ENCODE results near the gene CDC42BPG.

The CDC42BPG gene

DNA sequence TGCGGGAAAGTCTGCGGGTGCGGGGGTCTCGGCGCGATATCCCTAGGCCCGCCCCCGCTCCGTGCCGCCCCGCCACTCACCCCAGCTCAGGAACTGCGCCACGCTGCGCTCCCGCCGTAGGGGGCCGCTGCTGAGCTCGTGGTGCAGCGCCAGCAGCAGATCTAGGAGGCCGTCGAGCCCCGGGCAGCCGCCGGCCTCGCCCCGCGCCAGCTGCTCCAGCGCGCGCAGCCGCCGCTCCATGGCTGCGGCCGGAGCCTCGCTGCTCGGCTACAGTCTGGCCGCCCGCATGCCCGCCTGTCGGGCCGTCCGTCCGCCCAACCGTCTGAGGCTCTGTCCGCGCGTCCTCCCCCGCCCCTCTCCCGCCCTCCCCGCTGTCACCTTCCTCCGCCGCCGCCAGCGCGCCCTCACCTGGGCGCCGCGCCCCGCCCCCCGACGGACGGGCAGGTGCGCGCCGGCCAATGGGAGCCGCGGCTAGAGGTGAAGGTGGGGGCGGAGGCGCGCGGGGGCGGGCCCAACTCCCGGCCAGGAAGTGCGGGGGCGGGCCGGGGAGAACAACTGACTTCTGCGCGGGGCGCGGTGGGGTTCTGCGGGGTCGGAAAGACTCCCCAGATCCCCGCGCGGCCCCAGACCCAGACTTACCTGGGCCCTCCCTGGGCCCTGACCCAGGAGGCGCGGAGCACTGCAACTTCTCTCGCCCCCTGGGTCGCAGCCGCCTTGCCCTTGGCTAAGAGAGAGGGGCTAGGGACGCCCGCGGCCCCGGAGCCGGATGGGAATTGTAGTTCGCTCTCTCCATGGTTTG is at the start of gene CDC42BPG:
TSS of gene CDC42BPG (minus strand) at position 324 of the 799 bp plus-strand sequence. CDS start at position 240, 84 bp downstream.
- peak; percentile 79 for DNase-seq

DNA sequence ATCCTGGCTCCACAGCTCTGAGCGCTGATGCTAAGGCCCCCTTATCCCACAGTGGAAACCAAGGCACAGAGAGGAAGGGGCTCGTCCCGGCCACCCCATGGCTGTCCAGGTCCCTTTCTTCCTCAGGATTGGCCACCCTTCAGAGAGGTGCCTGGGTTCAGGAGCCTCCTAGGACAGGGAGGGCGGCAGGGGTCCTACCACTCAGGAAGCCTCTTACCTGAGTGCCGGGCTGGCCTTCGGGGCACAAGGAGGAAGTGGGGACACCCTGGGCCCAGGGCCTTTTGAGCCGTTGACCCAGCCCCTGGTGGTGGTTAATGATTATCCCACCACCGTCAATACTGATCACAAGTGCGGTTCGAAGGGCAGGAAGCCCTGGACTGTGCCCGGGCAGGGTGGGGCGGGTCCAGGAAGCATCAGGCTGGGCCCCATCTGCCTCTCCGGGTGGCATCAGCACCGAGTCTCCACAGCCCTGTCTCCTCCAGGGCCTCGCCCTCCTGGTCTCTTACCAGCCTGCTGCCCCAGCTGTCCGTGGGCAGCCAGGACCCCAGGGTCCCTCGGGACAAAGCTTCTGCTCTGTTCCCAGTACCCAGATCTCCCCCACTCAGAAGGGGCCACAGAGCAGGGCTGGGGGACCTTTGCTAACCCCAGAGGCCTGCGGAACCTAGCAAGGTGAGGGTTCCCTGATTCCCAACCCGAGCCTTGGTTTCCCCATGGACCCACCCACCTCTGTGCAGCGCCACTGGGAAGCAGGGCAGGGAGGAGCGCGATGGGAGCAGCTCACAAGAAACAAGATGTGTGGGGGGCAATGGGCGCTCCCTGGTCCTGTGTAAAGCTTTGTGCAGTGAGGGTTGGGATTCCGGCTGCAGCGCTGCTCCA is 49.0 kb upstream of the CDC42BPG start:
- DNase-seq = no peak

DNA sequence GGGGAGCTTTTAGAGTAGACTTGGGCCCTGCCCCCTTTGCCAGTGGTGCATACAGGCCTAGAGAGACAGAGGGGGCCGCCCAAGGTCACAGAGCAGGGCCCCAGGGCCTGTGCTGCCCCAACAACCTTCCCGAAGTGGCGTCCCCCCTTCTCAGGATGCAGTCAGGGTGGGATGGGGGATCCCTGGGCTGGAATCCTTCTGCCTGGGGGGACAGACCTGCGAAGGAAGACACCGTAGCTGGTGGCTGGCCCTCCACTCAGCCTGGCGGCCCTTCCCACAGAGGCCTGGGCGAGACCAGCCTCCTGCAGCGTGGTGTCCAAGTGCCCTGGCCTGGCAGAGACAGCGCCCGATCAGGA is 48.4 kb upstream of the CDC42BPG start:
- DNase-seq = no peak

DNA sequence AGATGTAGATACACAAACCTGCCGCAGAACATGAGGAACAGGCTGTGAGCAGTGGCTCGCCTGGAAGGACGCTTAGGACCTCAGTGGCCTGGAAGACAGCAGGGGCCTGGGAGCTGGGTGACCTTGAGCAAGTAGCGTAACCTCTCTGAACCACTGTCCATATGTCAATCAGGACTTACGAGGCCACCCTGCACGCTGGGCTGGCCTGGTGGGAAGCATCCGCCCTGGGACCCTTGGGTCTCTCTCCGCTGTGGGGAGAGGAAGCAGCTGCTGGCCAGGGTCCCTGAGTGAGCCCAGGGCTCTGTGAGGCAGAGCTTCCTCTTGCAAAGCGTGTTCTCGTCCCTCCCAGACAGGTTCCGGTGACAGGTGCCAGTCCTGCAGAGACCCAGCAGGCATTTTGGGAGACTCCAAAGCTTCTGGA is 48.0 kb upstream of the CDC42BPG start:
- no peak for DNase-seq

GRCh38 chr11:64891880-64892279 is 47.4 kb upstream of the CDC42BPG start:
- DNase-seq = no peak

DNA sequence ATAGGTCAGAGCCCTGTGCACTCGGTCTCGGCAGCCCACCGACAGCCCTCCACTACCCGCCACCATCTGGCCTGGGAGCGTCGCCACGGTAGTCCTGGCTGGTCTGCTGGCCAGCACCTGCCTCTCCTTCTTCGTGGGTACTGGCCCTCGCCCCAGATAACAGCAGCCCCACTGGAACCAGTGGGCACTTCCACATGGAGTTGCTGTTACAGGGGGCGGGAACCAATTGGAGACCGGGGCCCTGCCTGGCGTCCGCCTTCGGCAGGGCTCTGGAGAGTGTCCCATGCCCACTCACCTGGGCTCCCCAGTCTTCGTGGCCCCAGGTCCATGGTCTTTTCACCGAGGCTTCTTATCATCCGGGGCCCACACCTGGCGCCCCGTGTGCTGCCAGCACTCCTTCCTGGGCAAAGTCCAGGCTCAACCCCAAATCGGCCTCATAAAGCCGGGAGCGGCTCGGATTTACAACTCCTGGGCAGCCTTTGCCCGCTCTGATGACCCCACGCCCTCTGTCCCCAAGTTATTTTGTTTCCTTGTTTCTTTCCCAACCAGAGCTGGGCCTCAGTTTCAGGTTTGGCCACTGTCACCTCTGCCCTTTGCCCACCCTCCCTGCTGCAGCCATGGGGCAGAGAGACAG is 46.9 kb upstream of the CDC42BPG start:
- DNase-seq = no peak

GRCh38 chr11:64890522-64890939 is 46.1 kb upstream of the CDC42BPG start:
- DNase-seq = no peak

DNA sequence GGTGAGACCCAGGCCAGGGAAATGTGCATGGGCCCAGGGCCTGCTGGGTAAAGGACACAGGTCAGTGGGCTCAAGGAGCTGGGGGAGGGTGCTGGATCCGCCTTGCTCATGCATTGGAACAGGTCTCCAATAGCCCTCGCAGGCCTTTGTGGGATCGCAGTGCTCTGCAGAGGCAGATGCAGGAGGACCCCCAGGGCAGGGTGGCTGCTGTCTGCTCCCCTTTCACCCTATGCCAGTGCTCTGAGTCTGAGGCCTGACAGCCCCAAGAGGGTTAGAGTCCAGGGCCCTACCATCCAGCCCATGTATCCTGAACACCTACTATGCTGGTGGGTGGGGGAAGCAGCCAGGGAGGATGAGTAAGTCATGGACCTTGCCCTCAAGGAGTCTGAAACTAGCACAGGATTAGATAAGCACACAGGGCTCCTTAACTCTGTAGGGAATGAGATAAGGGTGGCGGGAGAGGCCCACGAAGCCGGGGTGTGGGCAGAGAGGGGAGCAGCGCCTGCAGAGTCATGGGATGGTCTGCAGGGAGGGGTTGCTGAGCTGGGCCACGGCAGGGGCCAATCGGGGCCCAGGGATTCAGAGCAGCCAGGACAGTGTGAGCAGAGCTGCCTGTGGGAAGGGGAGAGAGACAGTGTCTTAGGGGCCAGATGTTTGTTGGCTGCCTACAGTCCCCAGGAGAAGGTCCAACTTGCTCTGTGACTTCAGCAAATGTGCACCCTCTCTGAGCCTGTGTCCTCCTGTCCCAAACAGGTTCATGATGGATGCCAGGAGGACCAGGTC is 44.5 kb upstream of the CDC42BPG start:
- no peak for DNase-seq

DNA sequence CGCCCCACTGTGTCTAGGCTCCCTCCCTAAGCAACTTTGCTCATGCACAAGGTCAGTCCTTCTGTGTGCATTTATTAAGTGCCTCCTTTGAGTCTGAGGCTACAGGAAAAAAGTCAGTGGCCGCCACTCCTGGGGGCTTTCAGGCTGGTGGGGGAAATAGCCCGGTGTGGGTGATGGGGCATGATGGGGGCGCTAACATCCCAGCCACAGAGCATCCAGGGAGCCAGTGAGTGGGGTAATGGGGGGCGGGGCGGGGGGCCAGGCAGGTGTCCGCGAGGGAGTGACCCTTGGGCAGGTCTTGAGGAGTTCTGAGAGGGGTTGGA is 43.9 kb upstream of the CDC42BPG start:
- no peak for DNase-seq

DNA sequence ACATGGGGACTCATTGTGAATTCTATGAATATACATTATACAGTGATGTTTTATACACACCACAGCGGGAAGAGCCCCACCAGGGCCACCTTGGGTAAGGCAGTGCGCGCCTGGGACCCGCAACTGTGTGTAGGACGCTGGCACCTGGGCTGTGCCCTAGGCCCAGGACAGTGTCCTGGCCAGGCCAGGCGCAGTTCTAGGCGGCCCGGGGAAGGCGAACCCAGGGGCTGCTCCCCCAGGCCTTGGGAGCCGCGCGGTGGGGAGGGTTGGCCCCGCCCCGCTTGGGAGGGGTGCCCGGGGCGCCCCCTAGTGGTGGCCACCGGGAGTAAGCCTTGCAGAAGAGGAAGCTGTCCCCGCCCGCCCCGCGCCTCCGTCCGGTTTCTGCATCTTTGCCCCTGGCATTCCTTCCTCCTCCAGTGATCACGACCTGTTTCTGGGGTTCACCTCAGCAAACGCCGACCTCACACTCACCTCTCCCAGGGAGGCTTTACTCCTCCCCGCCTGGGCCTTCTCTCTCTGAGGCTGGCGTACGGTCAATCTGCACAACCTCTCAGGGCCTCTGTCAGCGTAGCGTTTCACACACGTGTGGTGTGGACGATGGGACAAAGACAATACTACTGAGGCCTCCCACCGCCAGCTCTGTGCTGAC is 43.4 kb upstream of the CDC42BPG start:
- DNase-seq = peak; percentile 85

DNA sequence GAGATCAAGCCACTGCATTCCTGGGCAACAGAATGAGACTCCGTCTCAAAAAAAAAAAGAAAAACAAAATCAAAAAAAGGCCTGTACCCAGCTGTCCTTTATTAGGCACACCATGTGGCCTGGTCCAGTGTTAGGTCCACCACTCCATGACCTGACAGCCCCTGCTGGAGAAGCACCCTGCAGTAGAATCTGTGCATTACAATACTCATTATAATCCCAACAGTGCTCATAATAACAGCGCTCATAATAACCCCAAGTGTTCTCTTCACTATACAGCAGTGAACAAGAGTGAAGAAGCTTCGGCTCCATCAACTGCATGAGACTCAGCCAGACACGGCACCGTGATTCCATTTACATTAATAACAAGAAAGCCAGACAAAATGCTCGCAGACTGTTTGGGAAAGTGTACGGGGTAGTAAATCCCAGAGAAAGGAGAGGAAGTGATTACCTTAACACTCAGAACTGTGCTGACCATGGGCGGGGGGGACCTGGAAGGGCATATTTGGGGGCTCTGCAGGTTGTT is 42.8 kb upstream of the CDC42BPG start:
- DNase-seq = no peak

- DNase-seq = no peak
Observed at GRCh38 chr11:64885367-64886286, 41.2 kb upstream of the CDC42BPG start.

DNA sequence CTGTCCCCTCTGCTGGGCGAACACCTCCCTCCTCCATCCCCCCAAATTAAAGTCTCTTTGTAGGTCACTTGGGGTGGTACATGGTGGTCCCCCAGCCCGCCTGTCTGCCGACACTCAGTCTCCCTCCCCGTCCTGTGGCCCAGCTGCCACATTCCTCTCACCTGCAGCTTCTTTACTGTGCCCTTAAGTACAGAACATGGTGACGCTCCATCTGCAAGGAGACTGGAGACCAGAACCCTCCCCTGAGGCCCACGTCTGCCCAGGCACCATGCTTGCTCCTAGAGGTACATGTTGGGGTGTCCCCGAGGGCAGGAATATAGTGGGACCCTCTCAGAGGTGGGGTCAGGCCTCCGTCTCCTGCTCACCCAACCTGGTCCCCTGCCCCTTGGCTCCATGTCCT is 39.6 kb upstream of the CDC42BPG start:
- no peak for DNase-seq

- DNase-seq = no peak
Observed at GRCh38 chr11:64883575-64883974, 39.1 kb upstream of the CDC42BPG start.

GRCh38 chr11:64882243-64882642 is 37.8 kb upstream of the CDC42BPG start:
- no peak for DNase-seq

GRCh38 chr11:64881476-64881875 is 37.0 kb upstream of the CDC42BPG start:
- DNase-seq = no peak

- DNase-seq = no peak
Observed at GRCh38 chr11:64880240-64881001, 36.0 kb upstream of the CDC42BPG start.

GRCh38 chr11:64879244-64879900 is 34.9 kb upstream of the CDC42BPG start:
- DNase-seq = no peak

- peak; percentile 99 for DNase-seq
Observed at GRCh38 chr11:64878494-64879243, 34.2 kb upstream of the CDC42BPG start, which contains the start of gene EHD1. Gene EHD1 (minus strand): TSS chr11:64878621. CDS start chr11:64878464, 157 bp downstream.

Data from femur (tissue), 1 donor.